Fibroblast of lung (primary cell): ENCODE results near the gene ADAMTS16. TPM values are rescaled to one million over a fixed set of nuclear protein-coding genes. Genes with fewer than 3 reads are reported as not detected.

ENCODE experiments used
- DNase-seq, 2 donors: peaks; one replicate each; pipeline versions ENCODE4 v3.0.0 to v3.0.0-alpha.2; 2010; ENCODE audit warnings: low read depth in 2 of 2
- H2AFZ ChIP-seq: 2 replicates; pipeline ENCODE4 v1.5.1; 2012; ENCODE audit warnings: low read length, control low read depth, inconsistent platforms
- H3K27ac ChIP-seq: 2 replicates; pipeline ENCODE4 v1.5.1; 2011; ENCODE audit warnings: low read length, control low read depth; ENCODE audit not compliant: insufficient read depth
- H3K27me3 ChIP-seq: 2 replicates; pipeline ENCODE4 v1.5.1; 2011; ENCODE audit warnings: mild to moderate bottlenecking, low read length; ENCODE audit not compliant: control insufficient read depth, insufficient read depth
- H3K36me3 ChIP-seq: 2 replicates; pipeline ENCODE4 v1.5.1; 2011; ENCODE audit warnings: low read length; ENCODE audit not compliant: control insufficient read depth, insufficient read depth
- H3K4me1 ChIP-seq: 2 replicates; pipeline ENCODE4 v1.5.1; 2011; ENCODE audit warnings: low read length; ENCODE audit not compliant: control insufficient read depth, insufficient read depth; ENCODE audit errors: extremely low read depth
- H3K4me2 ChIP-seq: 2 replicates; pipeline ENCODE4 v1.5.1; 2011; ENCODE audit warnings: low read length, control low read depth; ENCODE audit not compliant: insufficient read depth; ENCODE audit errors: extremely low read depth
- H3K4me3 ChIP-seq, 4 experiments: fragments of 200-600 bp in 1 of 4; sonication (generic) in 1 of 4; replicated peaks in 1 of 4; 2 replicates each; pipeline ENCODE4 v1.5.1; 2011 to 2016; ENCODE audit warnings: low read length in 4 of 4, low read depth in 3 of 4, mild to moderate bottlenecking in 3 of 4, control low read depth in 2 of 4, inconsistent platforms in 1 of 4, mixed read lengths in 1 of 4; ENCODE audit not compliant: insufficient read depth in 1 of 4; ENCODE audit errors: control extremely low read depth in 1 of 4
- H3K79me2 ChIP-seq: 2 replicates; pipeline ENCODE4 v1.5.1; 2012; ENCODE audit warnings: mild to moderate bottlenecking, low read length, inconsistent platforms; ENCODE audit not compliant: control insufficient read depth, insufficient read depth
- H3K9ac ChIP-seq: 2 replicates; pipeline ENCODE4 v1.5.1; 2011; ENCODE audit warnings: mild to moderate bottlenecking, low read length, control low read depth; ENCODE audit not compliant: insufficient read depth
- H3K9me3 ChIP-seq: 2 replicates; pipeline ENCODE4 v1.5.1; 2012; ENCODE audit warnings: low read depth, low read length; ENCODE audit not compliant: control insufficient read depth, insufficient read depth
- H4K20me1 ChIP-seq: 2 replicates; pipeline ENCODE4 v1.5.1; 2011; ENCODE audit warnings: low read length; ENCODE audit not compliant: control insufficient read depth, insufficient read depth; ENCODE audit errors: extremely low read depth
- CTCF ChIP-seq, 2 donors: IDR thresholded peaks in 1 of 2; conservative IDR thresholded peaks in 1 of 2; 1 replicate in 1 of 2; 2 replicates in 1 of 2; pipeline ENCODE4 v1.5.1; 2011 to 2012; ENCODE audit warnings: low read length in 2 of 2, control low read depth in 1 of 2, inconsistent platforms in 1 of 2, low read depth in 1 of 2, mild to moderate bottlenecking in 1 of 2
- EZH2 ChIP-seq: IDR thresholded peaks from 2 replicates; pipeline ENCODE4 v1.5.1; 2012; ENCODE audit warnings: low read length, control low read depth, mild to moderate bottlenecking; ENCODE audit errors: missing control alignments
- polyA plus RNA-seq, 2 donors: library from polyadenylated mRNA; depleted of rRNA in 1 of 2; stranded (reverse) in 1 of 2; unstranded in 1 of 2; fragments of >200 nt; gene quantifications; 2 replicates each; pipeline ENCODE4 v1.2.1, GENCODE V29; 2011 to 2012; ENCODE audit warnings: missing spikeins in 1 of 2
- total RNA-seq: library from RNA; depleted of rRNA; stranded (reverse); fragments of >200 nt; gene quantifications from 2 replicates; pipeline ENCODE4 v1.2.1, GENCODE V29; 2014

Gene ADAMTS16
- total and polyA plus RNA-seq, 2 donors (not counting 1 experiment from before 2014, with no cell fraction given): 0.06 to 0.17 TPM

GRCh38 chr5:5140479-5141338 is 579 bp downstream of the ADAMTS16 start:
- no peaks in the 10 kb centered on the region for H3K9me3 ChIP-seq
- H3K27ac ChIP-seq: no peak overlapping the region
- H3K27me3 ChIP-seq: peaks cover 12% of the 10 kb centered on the region
- no peaks in the 10 kb centered on the region for H3K4me1 ChIP-seq
- no peaks in the 10 kb centered on the region for H3K36me3 ChIP-seq
- no peak overlapping the region for H3K4me3 ChIP-seq
- no peak overlapping the region for H2AFZ ChIP-seq
- H3K9ac ChIP-seq: no peak overlapping the region
- no peak for DNase-seq
- peak; percentile 63 for TF ChIP-seq EZH2
- no peak for TF ChIP-seq CTCF (conservative IDR thresholded peaks at IDR 0.05 in 1 of 2, IDR thresholded peaks at IDR 0.05 in 1 of 2; ENCODE audit: low read depth in 1 of 2, low read length in 2 of 2)
- H4K20me1 ChIP-seq: no peaks in the 10 kb centered on the region
- no peak overlapping the region for H3K4me2 ChIP-seq
- H3K79me2 ChIP-seq: no peaks in the 10 kb centered on the region

- no peak overlapping the region for H2AFZ ChIP-seq
- H3K9me3 ChIP-seq: no peaks in the 10 kb centered on the region
- TF ChIP-seq CTCF (conservative IDR thresholded peaks at IDR 0.05 in 1 of 2, IDR thresholded peaks at IDR 0.05 in 1 of 2; ENCODE audit: low read depth in 1 of 2, low read length in 2 of 2): no peak
- peak; percentile 8 for TF ChIP-seq EZH2
- no peak overlapping the region for H3K27ac ChIP-seq
- no peaks in the 10 kb centered on the region for H3K79me2 ChIP-seq
- H3K36me3 ChIP-seq: no peaks in the 10 kb centered on the region
- no peak overlapping the region for H3K4me3 ChIP-seq
- H3K9ac ChIP-seq: no peak overlapping the region
- H3K27me3 ChIP-seq: peaks cover 12% of the 10 kb centered on the region
- H4K20me1 ChIP-seq: no peaks in the 10 kb centered on the region
- H3K4me1 ChIP-seq: no peaks in the 10 kb centered on the region
- DNase-seq: no peak
- H3K4me2 ChIP-seq: no peak overlapping the region
Observed at GRCh38 chr5:5141339-5141599, 1.1 kb downstream of the ADAMTS16 start.

GRCh38 chr5:5141625-5142525 is 1.7 kb downstream of the ADAMTS16 start:
- no peaks in the 10 kb centered on the region for H3K79me2 ChIP-seq
- H3K27me3 ChIP-seq: peaks cover 12% of the 10 kb centered on the region
- H3K4me2 ChIP-seq: no peak overlapping the region
- no peaks in the 10 kb centered on the region for H3K4me1 ChIP-seq
- H3K36me3 ChIP-seq: no peaks in the 10 kb centered on the region
- no peak overlapping the region for H3K27ac ChIP-seq
- DNase-seq: peak; percentile 47 to 72
- no peak for TF ChIP-seq EZH2
- TF ChIP-seq CTCF (conservative IDR thresholded peaks at IDR 0.05 in 1 of 2, IDR thresholded peaks at IDR 0.05 in 1 of 2; ENCODE audit: low read depth in 1 of 2, low read length in 2 of 2): peak; percentile 57 to 63
- no peaks in the 10 kb centered on the region for H4K20me1 ChIP-seq
- H3K4me3 ChIP-seq: no peak overlapping the region
- H3K9me3 ChIP-seq: no peaks in the 10 kb centered on the region
- H2AFZ ChIP-seq: no peak overlapping the region
- no peak overlapping the region for H3K9ac ChIP-seq
